GM23248 (cell line): ENCODE data around the gene POLR1E. TPM values are rescaled to one million over a fixed set of nuclear protein-coding genes. Genes with fewer than 3 reads are reported as not detected.

ENCODE experiments used
- DNase-seq: peaks from one replicate; pipeline ENCODE4 v3.0.0-alpha.2; 2015
- H2AFZ ChIP-seq: fragments of 200-600 bp; sonication (generic); 2 replicates; pipeline ENCODE4 v1.6.1; 2016; ENCODE audit warnings: antibody characterized with exemption
- H3F3A ChIP-seq: fragments of 200-600 bp; sonication (generic); 2 replicates; pipeline ENCODE4 v1.6.1; 2016; ENCODE audit warnings: mild to moderate bottlenecking, antibody characterized with exemption, mixed run types; ENCODE audit not compliant: insufficient read depth
- H3K27ac ChIP-seq: fragments of 200-600 bp; sonication (generic); 2 replicates; pipeline ENCODE4 v1.5.1; 2016; ENCODE audit warnings: mild to moderate bottlenecking
- H3K27me3 ChIP-seq: fragments of 200-600 bp; sonication (generic); replicated peaks from 2 replicates; pipeline ENCODE4 v1.6.1; 2016; ENCODE audit warnings: mild to moderate bottlenecking; ENCODE audit not compliant: insufficient read depth
- H3K36me3 ChIP-seq: fragments of 200-600 bp; sonication (generic); 2 replicates; pipeline ENCODE4 v1.6.1; 2016; ENCODE audit warnings: low read depth, mild to moderate bottlenecking
- H3K4me1 ChIP-seq: fragments of 200-600 bp; sonication (generic); 2 replicates; pipeline ENCODE4 v1.6.1; 2016; ENCODE audit warnings: mild to moderate bottlenecking; ENCODE audit not compliant: insufficient read depth
- H3K4me2 ChIP-seq: fragments of 200-600 bp; sonication (generic); one replicate; pipeline ENCODE4 v1.6.1; 2016; ENCODE audit warnings: mild to moderate bottlenecking; ENCODE audit not compliant: unreplicated experiment
- H3K4me3 ChIP-seq: fragments of 200-600 bp; sonication (generic); 2 replicates; pipeline ENCODE4 v1.5.1; 2016; ENCODE audit warnings: mild to moderate bottlenecking
- H3K79me2 ChIP-seq: fragments of 200-600 bp; sonication (generic); 2 replicates; pipeline ENCODE4 v1.6.1; 2016; ENCODE audit warnings: mild to moderate bottlenecking; ENCODE audit not compliant: insufficient read depth
- H3K9ac ChIP-seq: fragments of 200-600 bp; sonication (generic); 2 replicates; pipeline ENCODE4 v1.6.1; 2016; ENCODE audit warnings: mild to moderate bottlenecking
- H3K9me2 ChIP-seq: fragments of 200-600 bp; sonication (generic); 2 replicates; pipeline ENCODE4 v1.6.1; 2016; ENCODE audit warnings: mixed run types, mild to moderate bottlenecking, moderate library complexity; ENCODE audit not compliant: insufficient read depth
- H3K9me3 ChIP-seq: fragments of 200-600 bp; sonication (generic); one replicate; pipeline ENCODE4 v1.6.1; 2017; ENCODE audit warnings: low read depth
- H4K20me1 ChIP-seq: fragments of 200-600 bp; sonication (generic); 2 replicates; pipeline ENCODE4 v1.6.0; 2016; ENCODE audit not compliant: insufficient read depth
- EZH2 ChIP-seq: fragments of 200-600 bp; sonication (generic); IDR thresholded peaks from 2 replicates; pipeline ENCODE4 v1.6.1; 2018; ENCODE audit warnings: antibody characterized with exemption, mild to moderate bottlenecking; ENCODE audit not compliant: insufficient read depth, poor library complexity, severe bottlenecking
- EZH2phosphoT487 ChIP-seq: fragments of 200-600 bp; sonication (generic); IDR thresholded peaks from 2 replicates; pipeline ENCODE4 v1.6.1; 2018; ENCODE audit warnings: antibody characterized with exemption, moderate library complexity, mild to moderate bottlenecking, low read depth; ENCODE audit not compliant: insufficient read depth
- WGBS, 2 experiments: methylation state at CpG; one replicate each; pipeline ENCODE4 v1.1.6; 2015 to 2017; ENCODE audit warnings: low lambda C conversion rate in 2 of 2, low coverage in 1 of 2; ENCODE audit errors: missing lambda C conversion rate in 2 of 2; 5-methylcytosine and 5-hydroxymethylcytosine counted together
- in situ Hi-C: fragments of 300-500 bp; cut with MboI; formaldehyde crosslinking; loops from 2 replicates; pipeline ENCODE4 v1.15.0; 2020
- polyA plus RNA-seq: library from polyadenylated mRNA; unstranded; fragments of >200 nt; fragmentation: Nextera tagmentation; extraction: Ambion mirVana; gene quantifications from 2 replicates; pipeline ENCODE4 v1.2.1, GENCODE V29; 2016
- total RNA-seq: library from RNA; depleted of rRNA; stranded (reverse); fragments of >200 nt; shearing (Covaris generic); gene quantifications from 2 replicates; pipeline ENCODE4 v1.2.3, GENCODE V29; 2014

Gene POLR1E
- total and polyA plus RNA-seq, 2 experiments from 2014 or later, result 16.9 to 27.5 TPM

GRCh38 chr9:37503736-37504135 is 18.0 kb downstream of the POLR1E start:
- no peaks in the 10 kb centered on the region for H3K4me1 ChIP-seq
- DNase-seq, result peak; percentile 17
- no peaks in the 10 kb centered on the region for H3F3A ChIP-seq
- no peak overlapping the region for H3K4me2 ChIP-seq
- no peaks in the 10 kb centered on the region for H4K20me1 ChIP-seq
- no peak overlapping the region for H3K9ac ChIP-seq
- WGBS, 2 experiments, result 98 to 99% methylated on average over 3 of the region's 3 CpGs
- no peak overlapping the region for H2AFZ ChIP-seq
- no peak for TF ChIP-seq EZH2
- TF ChIP-seq EZH2phosphoT487, result no peak
- H3K27ac ChIP-seq, result no peak overlapping the region
- peaks cover 13% of the 10 kb centered on the region; the same call in 1 of the 2 replicates for H3K36me3 ChIP-seq
- H3K4me3 ChIP-seq, result no peak overlapping the region
- H3K9me2 ChIP-seq, result no peaks in the 10 kb centered on the region
- no peaks in the 10 kb centered on the region for H3K9me3 ChIP-seq
- H3K79me2 ChIP-seq, result no peaks in the 10 kb centered on the region
- in situ Hi-C loops, result no loop called here
- H3K27me3 ChIP-seq, result no peaks in the 10 kb centered on the region

- Histone ChIP-seq H3K4me2 (no peak overlapping the region), H2AFZ (no peak overlapping the region), H3K4me1 (no peaks in the 10 kb centered on the region), H3K27me3 (no peaks in the 10 kb centered on the region), H3K9me2 (no peaks in the 10 kb centered on the region), H3K27ac (no peak overlapping the region), H3K79me2 (no peaks in the 10 kb centered on the region), H3K4me3 (no peak overlapping the region), H3K9ac (no peak overlapping the region), H3K36me3 (peaks cover 12% of the 10 kb centered on the region; the same call in 1 of the 2 replicates), H3F3A (no peaks in the 10 kb centered on the region), H4K20me1 (no peaks in the 10 kb centered on the region), H3K9me3 (no peaks in the 10 kb centered on the region)
- no peak for DNase-seq
- 82 to 88% methylated on average over 5 of the region's 5 CpGs for WGBS, 2 experiments
- TF ChIP-seq EZH2phosphoT487, result no peak
- TF ChIP-seq EZH2, result no peak
- in situ Hi-C loops, result no loop called here
These were observed 18.9 kb downstream of the POLR1E start for GRCh38 chr9:37504605-37505004.

DNA sequence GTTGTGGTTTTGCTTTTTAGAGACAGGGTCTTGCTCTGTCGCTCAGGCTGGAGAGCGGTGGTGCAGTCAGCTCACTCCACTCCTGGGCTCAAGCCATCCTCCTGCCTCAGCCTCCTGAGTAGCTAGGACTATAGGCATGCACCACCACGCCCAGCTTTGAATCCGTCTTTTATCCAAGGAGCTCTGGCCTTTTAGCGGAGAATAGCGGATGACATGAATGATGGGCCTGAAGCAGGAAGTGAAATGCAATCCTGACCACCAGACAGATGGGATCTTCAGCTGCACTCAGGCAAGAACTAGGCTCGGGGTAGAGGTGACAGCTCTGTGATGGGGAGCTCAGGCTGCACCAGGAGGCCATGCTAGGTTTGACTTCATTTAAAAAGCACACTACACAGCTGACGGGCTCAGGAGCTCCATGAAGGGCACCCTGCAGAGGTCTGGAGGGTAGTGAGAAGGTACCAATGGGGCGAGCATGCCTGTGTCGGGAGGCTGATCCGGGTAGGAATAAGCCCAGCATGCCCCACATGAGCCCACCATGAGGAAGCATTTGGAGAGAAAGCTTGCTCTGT is 21.9 kb downstream of the POLR1E start:
- DNase-seq, result no peak
- Histone ChIP-seq H3K27me3 (no peaks in the 10 kb centered on the region), H3K4me2 (no peak overlapping the region), H3K36me3 (no peaks in the 10 kb centered on the region; the same call in 1 of the 2 replicates), H3K79me2 (no peaks in the 10 kb centered on the region), H3F3A (no peaks in the 10 kb centered on the region), H3K9me3 (no peaks in the 10 kb centered on the region), H3K9me2 (no peaks in the 10 kb centered on the region), H2AFZ (no peak overlapping the region), H3K9ac (no peak overlapping the region), H3K27ac (no peak overlapping the region), H3K4me1 (no peaks in the 10 kb centered on the region), H4K20me1 (no peaks in the 10 kb centered on the region), H3K4me3 (no peak overlapping the region)
- 97% methylated on average over 11 of the region's 11 CpGs for WGBS, 2 experiments
- TF ChIP-seq EZH2, result no peak
- TF ChIP-seq EZH2phosphoT487, result no peak
- in situ Hi-C loops, result no loop called here

DNA sequence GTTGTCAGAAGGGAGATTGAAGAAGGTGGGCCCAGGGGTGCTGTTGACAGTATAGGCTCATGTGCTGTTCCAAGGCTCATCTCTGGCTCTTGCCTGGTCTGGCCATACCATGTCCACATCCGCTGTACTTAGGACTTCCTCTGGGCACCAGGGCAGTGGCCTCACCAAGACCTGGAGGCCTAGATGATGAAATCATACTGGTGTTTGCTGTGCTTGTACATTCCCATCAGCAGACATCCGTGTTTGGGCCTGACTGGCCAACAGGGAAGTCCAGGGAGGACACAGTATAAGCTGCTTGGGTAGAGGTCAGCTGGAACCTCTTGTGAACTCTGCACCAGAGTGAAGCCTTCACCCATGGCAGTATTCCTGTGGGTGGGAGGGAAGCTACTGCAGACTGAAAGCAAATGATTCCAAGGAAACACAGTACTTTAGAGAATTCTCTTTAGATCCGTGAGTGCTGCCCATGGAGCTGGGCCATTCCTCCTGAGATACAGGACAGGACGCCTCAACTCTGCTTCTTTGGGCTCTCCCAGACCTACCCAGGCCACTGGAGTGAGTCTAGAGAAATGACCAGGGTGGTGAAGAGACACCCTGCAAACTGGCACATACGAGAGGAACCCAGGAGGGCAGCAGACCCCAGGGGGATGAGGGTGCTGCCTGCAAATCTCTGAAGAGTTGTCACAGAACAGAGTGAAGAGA is 22.5 kb downstream of the POLR1E start:
- H3F3A ChIP-seq, result no peaks in the 10 kb centered on the region
- no peak overlapping the region for H3K9ac ChIP-seq
- no peaks in the 10 kb centered on the region for H3K9me3 ChIP-seq
- 77 to 81% methylated on average over 5 of the region's 5 CpGs for WGBS, 2 experiments
- no peaks in the 10 kb centered on the region for H4K20me1 ChIP-seq
- no peaks in the 10 kb centered on the region; the same call in 1 of the 2 replicates for H3K36me3 ChIP-seq
- no peak overlapping the region for H2AFZ ChIP-seq
- H3K27ac ChIP-seq, result no peak overlapping the region
- no peak overlapping the region for H3K4me3 ChIP-seq
- no peaks in the 10 kb centered on the region for H3K4me1 ChIP-seq
- H3K4me2 ChIP-seq, result no peak overlapping the region
- H3K9me2 ChIP-seq, result no peaks in the 10 kb centered on the region
- no peaks in the 10 kb centered on the region for H3K79me2 ChIP-seq
- in situ Hi-C loops, result no loop called here
- DNase-seq, result no peak
- H3K27me3 ChIP-seq, result no peaks in the 10 kb centered on the region
- TF ChIP-seq EZH2phosphoT487, result no peak
- TF ChIP-seq EZH2, result no peak
